ENCODE data around the gene VN1R5.

The VN1R5 gene

GRCh38 chr1:247304031-247304430, 48.2 kb downstream of the VN1R5 start:
- no peak for DNase-seq
